Central memory CD8-positive, alpha-beta T cell (primary cell): ENCODE data around the gene GATA2.

Experiments
- ATAC-seq: fragments of 150-1000 bp; cut with Tn5 transposase; replicated peaks from 2 replicates; pipeline ENCODE4 v1.10.0; 2022; ENCODE audit warnings: mild to moderate bottlenecking, moderate FRiP score, moderate number of reproducible peaks; ENCODE audit not compliant: poor library complexity, severe bottlenecking; ENCODE audit errors: extremely low read depth
- DNase-seq, 2 donors: peaks; one replicate each; pipeline ENCODE4 v3.0.0; 2021; ENCODE audit warnings: low spot score in 2 of 2
- H3K27ac Mint-ChIP-seq: one replicate; pipeline ENCODE4 v1.8.0; 2022; ENCODE audit warnings: low read depth, mild to moderate bottlenecking, moderate library complexity, mixed read lengths
- H3K27me3 Mint-ChIP-seq: one replicate; pipeline ENCODE4 v1.8.0; 2022; ENCODE audit warnings: mixed read lengths
- H3K36me3 Mint-ChIP-seq: one replicate; pipeline ENCODE4 v1.8.0; 2022; ENCODE audit warnings: mild to moderate bottlenecking, moderate library complexity, mixed read lengths; ENCODE audit not compliant: insufficient read depth
- H3K4me1 Mint-ChIP-seq: one replicate; pipeline ENCODE4 v1.8.0; 2022; ENCODE audit warnings: mixed read lengths
- H3K4me3 Mint-ChIP-seq: one replicate; pipeline ENCODE4 v1.8.0; 2022; ENCODE audit warnings: mild to moderate bottlenecking, moderate library complexity, mixed read lengths
- H3K9me3 Mint-ChIP-seq: one replicate; pipeline ENCODE4 v1.8.0; 2022; ENCODE audit warnings: mixed read lengths

Gene GATA2

GRCh38 chr3:128492671-128493569 lies at the start of gene GATA2:
Gene GATA2, minus strand, starts transcription at chr3:128493201. Its CDS starts 6,170 bp downstream, at chr3:128487031.
- H3K36me3 Mint-ChIP-seq = peaks cover 12% of the 10 kb centered on the region
- peak within 1 kb of the TSS; percentile 39 for H3K4me3 Mint-ChIP-seq
- no peak within 1 kb of the TSS for H3K27ac Mint-ChIP-seq
- no peaks in the 10 kb centered on the region for H3K4me1 Mint-ChIP-seq
- H3K27me3 Mint-ChIP-seq = peaks cover 76% of the 10 kb centered on the region
- H3K9me3 Mint-ChIP-seq = no peaks in the 10 kb centered on the region
- DNase-seq = no peak
- ATAC-seq = no peak

- no peak for DNase-seq
- Mint-ChIP-seq H3K9me3 (peaks cover 11% of the 10 kb centered on the region), H3K36me3 (no peaks in the 10 kb centered on the region), H3K4me3 (no peak overlapping the region), H3K4me1 (no peaks in the 10 kb centered on the region), H3K27me3 (peaks cover 68% of the 10 kb centered on the region), H3K27ac (no peak overlapping the region)
- ATAC-seq = no peak
Measured at GRCh38 chr3:128541246-128541645, 48.2 kb upstream of the GATA2 start.

GRCh38 chr3:128539376-128539775 lies 46.4 kb upstream of the GATA2 start:
- Mint-ChIP-seq H3K27me3 (peaks cover 87% of the 10 kb centered on the region), H3K9me3 (peaks cover 11% of the 10 kb centered on the region)

GRCh38 chr3:128537091-128537703 lies 44.2 kb upstream of the GATA2 start:
- Mint-ChIP-seq H3K27ac (no peak overlapping the region), H3K4me3 (no peak overlapping the region), H3K4me1 (no peaks in the 10 kb centered on the region), H3K27me3 (peaks cover 91% of the 10 kb centered on the region), H3K36me3 (no peaks in the 10 kb centered on the region), H3K9me3 (no peaks in the 10 kb centered on the region)
- no peak for DNase-seq
- ATAC-seq = no peak

More at GRCh38 chr3:128539376-128539775, 46.4 kb upstream of the GATA2 start:
- Mint-ChIP-seq H3K36me3 (no peaks in the 10 kb centered on the region), H3K4me1 (no peaks in the 10 kb centered on the region), H3K4me3 (no peak overlapping the region), H3K27ac (no peak overlapping the region)
- ATAC-seq (no peak), DNase-seq (no peak)

GRCh38 chr3:128532012-128532983 lies 39.3 kb upstream of the GATA2 start:
- Mint-ChIP-seq H3K27me3 (peaks cover 68% of the 10 kb centered on the region), H3K36me3 (peaks cover 2% of the 10 kb centered on the region), H3K9me3 (no peaks in the 10 kb centered on the region), H3K4me3 (no peak overlapping the region), H3K27ac (no peak overlapping the region), H3K4me1 (no peaks in the 10 kb centered on the region)
- ATAC-seq = no peak
- DNase-seq = no peak

GRCh38 chr3:128524374-128525299 lies 31.6 kb upstream of the GATA2 start:
- Mint-ChIP-seq H3K4me1 (no peaks in the 10 kb centered on the region), H3K27ac (no peak overlapping the region), H3K36me3 (peaks cover 2% of the 10 kb centered on the region), H3K27me3 (peaks cover 27% of the 10 kb centered on the region), H3K9me3 (no peaks in the 10 kb centered on the region), H3K4me3 (no peak overlapping the region)
- DNase-seq (no peak), ATAC-seq (no peak)

GRCh38 chr3:128523591-128523990 lies 30.6 kb upstream of the GATA2 start:
- H3K36me3 Mint-ChIP-seq = peaks cover 2% of the 10 kb centered on the region
- H3K4me3 Mint-ChIP-seq = no peak overlapping the region
- H3K27me3 Mint-ChIP-seq = peaks cover 37% of the 10 kb centered on the region
- no peaks in the 10 kb centered on the region for H3K9me3 Mint-ChIP-seq
- no peaks in the 10 kb centered on the region for H3K4me1 Mint-ChIP-seq
- no peak overlapping the region for H3K27ac Mint-ChIP-seq
- ATAC-seq (no peak), DNase-seq (no peak)

- Mint-ChIP-seq H3K27me3 (peaks cover 56% of the 10 kb centered on the region), H3K9me3 (no peaks in the 10 kb centered on the region), H3K4me3 (no peak overlapping the region), H3K4me1 (no peaks in the 10 kb centered on the region), H3K27ac (no peak overlapping the region), H3K36me3 (no peaks in the 10 kb centered on the region)
- no peak for ATAC-seq
- no peak for DNase-seq
Measured at GRCh38 chr3:128521715-128522114, 28.7 kb upstream of the GATA2 start.

GRCh38 chr3:128518587-128519490 lies 25.8 kb upstream of the GATA2 start:
- peaks cover 61% of the 10 kb centered on the region for H3K27me3 Mint-ChIP-seq
- H3K27ac Mint-ChIP-seq = no peak overlapping the region
- no peaks in the 10 kb centered on the region for H3K4me1 Mint-ChIP-seq
- no peak overlapping the region for H3K4me3 Mint-ChIP-seq
- H3K36me3 Mint-ChIP-seq = no peaks in the 10 kb centered on the region
- DNase-seq (no peak), ATAC-seq (no peak)
- H3K9me3 Mint-ChIP-seq = no peaks in the 10 kb centered on the region

- Mint-ChIP-seq H3K27ac (no peak overlapping the region), H3K36me3 (no peaks in the 10 kb centered on the region), H3K4me3 (no peak overlapping the region), H3K27me3 (peaks cover 70% of the 10 kb centered on the region), H3K4me1 (no peaks in the 10 kb centered on the region), H3K9me3 (no peaks in the 10 kb centered on the region)
- no peak for DNase-seq
- no peak for ATAC-seq
Measured at GRCh38 chr3:128517648-128518047, 24.6 kb upstream of the GATA2 start.

GRCh38 chr3:128515967-128516366 lies 23.0 kb upstream of the GATA2 start:
- H3K4me1 Mint-ChIP-seq = no peaks in the 10 kb centered on the region
- no peaks in the 10 kb centered on the region for H3K9me3 Mint-ChIP-seq
- no peak for ATAC-seq
- no peak overlapping the region for H3K27ac Mint-ChIP-seq
- peaks cover 67% of the 10 kb centered on the region for H3K27me3 Mint-ChIP-seq
- no peak for DNase-seq
- H3K36me3 Mint-ChIP-seq = no peaks in the 10 kb centered on the region
- H3K4me3 Mint-ChIP-seq = no peak overlapping the region
